WTC11 (cell line): Measurements from ENCODE around the gene PYM1. TPM values are rescaled to one million over a fixed set of nuclear protein-coding genes. Genes with fewer than 3 reads are reported as not detected.

Experiments
- ATAC-seq: fragments of 200-7000 bp; cut with Tn5 transposase; 2 replicates; pipeline ENCODE4 v1.10.0; 2021; ENCODE audit warnings: mild to moderate bottlenecking, moderate library complexity
- CTCF ChIA-PET: fragments of 300-600 bp; sonication (Branson Sonifier 250); formaldehyde crosslinking; loops from one replicate; lab custom pipeline; 2021; ENCODE audit warnings: antibody characterized with exemption; lab: Charles Lee
- POLR2A ChIA-PET: fragments of 350-600 bp; sonication (Branson Sonifier 250); formaldehyde crosslinking; loops from one replicate; lab custom pipeline; 2021; ENCODE audit warnings: antibody characterized with exemption; lab: Charles Lee
- DNase-seq: peaks from one replicate; pipeline ENCODE4 v3.0.0; 2021; ENCODE audit warnings: low spot score
- H3K27ac Mint-ChIP-seq: 2 replicates; pipeline ENCODE4 v1.8.0; 2021; ENCODE audit warnings: mixed read lengths
- H3K27me3 Mint-ChIP-seq: 2 replicates; pipeline ENCODE4 v1.8.0; 2021; ENCODE audit warnings: low read depth, mild to moderate bottlenecking, moderate library complexity, mixed read lengths
- H3K36me3 Mint-ChIP-seq: 2 replicates; pipeline ENCODE4 v1.8.0; 2021; ENCODE audit warnings: mixed read lengths
- H3K4me1 Mint-ChIP-seq: 2 replicates; pipeline ENCODE4 v1.8.0; 2022; ENCODE audit warnings: mixed read lengths
- H3K4me3 Mint-ChIP-seq: 2 replicates; pipeline ENCODE4 v1.8.0; 2021; ENCODE audit warnings: mild to moderate bottlenecking, moderate library complexity, mixed read lengths
- H3K9me3 Mint-ChIP-seq: 2 replicates; pipeline ENCODE4 v1.8.0; 2021; ENCODE audit warnings: mixed read lengths
- ATF6 ChIP-seq: sonication (generic); formaldehyde crosslinking; IDR thresholded peaks from 2 replicates; pipeline ENCODE4 v1.8.1; 2023; ENCODE audit warnings: mild to moderate bottlenecking, missing genetic modification reagents
- FOXJ3 ChIP-seq: sonication (generic); formaldehyde crosslinking; IDR thresholded peaks from 2 replicates; pipeline ENCODE4 v1.9.0; 2021; ENCODE audit warnings: missing genetic modification reagents, mild to moderate bottlenecking, borderline replicate concordance
- GTF2I ChIP-seq: fragments of 250-450 bp; sonication (Bioruptor Pico); conservative IDR thresholded peaks from 2 replicates; pipeline ENCODE4 v1.4.0; 2021; ENCODE audit warnings: mild to moderate bottlenecking
- JAZF1 ChIP-seq: fragments of 250-450 bp; sonication (Bioruptor Pico); IDR thresholded peaks from 2 replicates; pipeline ENCODE4 v1.9.0; 2021; ENCODE audit warnings: moderate library complexity, mild to moderate bottlenecking, inconsistent platforms
- JUN ChIP-seq: sonication (generic); formaldehyde crosslinking; IDR thresholded peaks from 2 replicates; pipeline ENCODE4 v1.8.0; 2023; ENCODE audit warnings: mild to moderate bottlenecking, missing genetic modification reagents
- KAT7 ChIP-seq: sonication (generic); formaldehyde crosslinking; IDR thresholded peaks from 2 replicates; pipeline ENCODE4 v1.8.1; 2023; ENCODE audit warnings: missing genetic modification reagents, mild to moderate bottlenecking, borderline replicate concordance
- MXD4 ChIP-seq: fragments of 250-450 bp; sonication (Bioruptor Pico); IDR thresholded peaks from 2 replicates; pipeline ENCODE4 v1.8.0; 2021; ENCODE audit warnings: mild to moderate bottlenecking, moderate library complexity, borderline replicate concordance
- NR3C1 ChIP-seq: sonication (generic); formaldehyde crosslinking; conservative IDR thresholded peaks from 2 replicates; pipeline ENCODE4 v1.8.1; 2023; ENCODE audit warnings: low read depth, mild to moderate bottlenecking, missing genetic modification reagents
- PRRX2 ChIP-seq: fragments of 250-450 bp; sonication (Bioruptor Pico); IDR thresholded peaks from 2 replicates; pipeline ENCODE4 v1.8.0; 2021; ENCODE audit warnings: mild to moderate bottlenecking
- RELA ChIP-seq: sonication (generic); formaldehyde crosslinking; IDR thresholded peaks from 2 replicates; pipeline ENCODE4 v1.8.1; 2022; ENCODE audit warnings: missing genetic modification reagents, mild to moderate bottlenecking, borderline replicate concordance
- RORB ChIP-seq: fragments of 250-450 bp; sonication (Bioruptor Pico); IDR thresholded peaks from 2 replicates; pipeline ENCODE4 v1.9.0; 2021; ENCODE audit warnings: mild to moderate bottlenecking
- TEAD1 ChIP-seq: sonication (generic); formaldehyde crosslinking; IDR thresholded peaks from 2 replicates; pipeline ENCODE4 v1.8.0; 2022; ENCODE audit warnings: mild to moderate bottlenecking, missing genetic modification reagents
- USF1 ChIP-seq: sonication (generic); formaldehyde crosslinking; IDR thresholded peaks from 2 replicates; pipeline ENCODE4 v1.8.0; 2022; ENCODE audit warnings: mild to moderate bottlenecking, missing genetic modification reagents
- ZBTB43 ChIP-seq: sonication (generic); formaldehyde crosslinking; IDR thresholded peaks from 2 replicates; pipeline ENCODE4 v1.8.1; 2023; ENCODE audit warnings: mild to moderate bottlenecking, missing genetic modification reagents
- ZNF232 ChIP-seq: sonication (generic); formaldehyde crosslinking; IDR thresholded peaks from 2 replicates; pipeline ENCODE4 v1.8.0; 2022; ENCODE audit warnings: mild to moderate bottlenecking, missing genetic modification reagents
- ZNF396 ChIP-seq: fragments of 250-450 bp; sonication (Bioruptor Pico); IDR thresholded peaks from 2 replicates; pipeline ENCODE4 v1.8.0; 2021; ENCODE audit warnings: mild to moderate bottlenecking, moderate library complexity, borderline replicate concordance
- ZNF416 ChIP-seq: fragments of 250-450 bp; sonication (Bioruptor Pico); IDR thresholded peaks from 2 replicates; pipeline ENCODE4 v1.9.0; 2021; ENCODE audit warnings: mild to moderate bottlenecking, inconsistent platforms
- total RNA-seq: library from RNA; stranded (reverse); gene quantifications from 3 replicates; pipeline ENCODE4 v1.2.3, GENCODE V29; 2021
- TF ChIP-seq, protein P1 (sequence below): sonication (generic); formaldehyde crosslinking; IDR thresholded peaks from 2 replicates; pipeline ENCODE4 v1.8.1; 2023; ENCODE audit warnings: mild to moderate bottlenecking, missing genetic modification reagents, borderline replicate concordance
- TF ChIP-seq, protein P2 (sequence below): sonication (generic); formaldehyde crosslinking; IDR thresholded peaks from 2 replicates; pipeline ENCODE4 v1.8.1; 2022; ENCODE audit warnings: low read depth, missing genetic modification reagents, borderline replicate concordance

The PYM1 gene
- total RNA-seq, 1 experiment from 2014 or later: 55.5 TPM

DNA sequence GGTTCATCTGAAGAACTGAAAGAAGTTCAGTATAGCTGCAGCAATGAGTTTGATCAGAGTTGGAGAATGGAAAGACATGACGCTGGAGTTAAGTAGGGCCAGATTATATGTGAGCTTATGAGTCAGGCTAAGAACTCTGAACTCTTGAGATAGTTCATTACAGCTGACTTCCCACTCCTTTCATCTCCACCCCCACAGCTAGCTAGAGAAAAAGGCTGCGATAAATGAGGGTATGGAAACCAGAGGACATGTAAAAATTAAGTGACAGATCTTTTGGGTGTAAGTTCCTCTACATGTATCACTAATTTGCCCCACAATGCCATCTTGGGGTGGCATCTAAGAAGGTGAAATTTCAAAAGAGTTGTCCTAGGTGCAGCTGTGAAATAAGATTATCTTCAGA is 28.6 kb downstream of the PYM1 start:
- DNase-seq (no peak), ATAC-seq (no peak)
- Mint-ChIP-seq H3K36me3 (peaks cover 21% of the 10 kb centered on the region), H3K27ac (peak overlapping the region; percentile 5; the same call in 1 of the 2 replicates), H3K4me1 (no peaks in the 10 kb centered on the region), H3K4me3 (no peak overlapping the region), H3K9me3 (no peaks in the 10 kb centered on the region)
- TF ChIP-seq ZBTB43 (CRISPR knock-in tag) (no peak), NR3C1 (no peak), ZNF416 (no peak), JUN (CRISPR knock-in tag) (no peak), PRRX2 (CRISPR knock-in tag) (no peak), ZNF396 (CRISPR knock-in tag) (no peak), KAT7 (CRISPR knock-in tag) (no peak), TEAD1 (CRISPR knock-in tag) (no peak), ZNF232 (no peak), ATF6 (CRISPR knock-in tag) (no peak), JAZF1 (CRISPR knock-in tag) (no peak)
- TF ChIP-seq, protein P1, sequence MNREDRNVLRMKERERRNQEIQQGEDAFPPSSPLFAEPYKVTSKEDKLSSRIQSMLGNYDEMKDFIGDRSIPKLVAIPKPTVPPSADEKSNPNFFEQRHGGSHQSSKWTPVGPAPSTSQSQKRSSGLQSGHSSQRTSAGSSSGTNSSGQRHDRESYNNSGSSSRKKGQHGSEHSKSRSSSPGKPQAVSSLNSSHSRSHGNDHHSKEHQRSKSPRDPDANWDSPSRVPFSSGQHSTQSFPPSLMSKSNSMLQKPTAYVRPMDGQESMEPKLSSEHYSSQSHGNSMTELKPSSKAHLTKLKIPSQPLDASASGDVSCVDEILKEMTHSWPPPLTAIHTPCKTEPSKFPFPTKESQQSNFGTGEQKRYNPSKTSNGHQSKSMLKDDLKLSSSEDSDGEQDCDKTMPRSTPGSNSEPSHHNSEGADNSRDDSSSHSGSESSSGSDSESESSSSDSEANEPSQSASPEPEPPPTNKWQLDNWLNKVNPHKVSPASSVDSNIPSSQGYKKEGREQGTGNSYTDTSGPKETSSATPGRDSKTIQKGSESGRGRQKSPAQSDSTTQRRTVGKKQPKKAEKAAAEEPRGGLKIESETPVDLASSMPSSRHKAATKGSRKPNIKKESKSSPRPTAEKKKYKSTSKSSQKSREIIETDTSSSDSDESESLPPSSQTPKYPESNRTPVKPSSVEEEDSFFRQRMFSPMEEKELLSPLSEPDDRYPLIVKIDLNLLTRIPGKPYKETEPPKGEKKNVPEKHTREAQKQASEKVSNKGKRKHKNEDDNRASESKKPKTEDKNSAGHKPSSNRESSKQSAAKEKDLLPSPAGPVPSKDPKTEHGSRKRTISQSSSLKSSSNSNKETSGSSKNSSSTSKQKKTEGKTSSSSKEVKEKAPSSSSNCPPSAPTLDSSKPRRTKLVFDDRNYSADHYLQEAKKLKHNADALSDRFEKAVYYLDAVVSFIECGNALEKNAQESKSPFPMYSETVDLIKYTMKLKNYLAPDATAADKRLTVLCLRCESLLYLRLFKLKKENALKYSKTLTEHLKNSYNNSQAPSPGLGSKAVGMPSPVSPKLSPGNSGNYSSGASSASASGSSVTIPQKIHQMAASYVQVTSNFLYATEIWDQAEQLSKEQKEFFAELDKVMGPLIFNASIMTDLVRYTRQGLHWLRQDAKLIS (CRISPR knock-in tag): no peak
- TF ChIP-seq, protein P2, sequence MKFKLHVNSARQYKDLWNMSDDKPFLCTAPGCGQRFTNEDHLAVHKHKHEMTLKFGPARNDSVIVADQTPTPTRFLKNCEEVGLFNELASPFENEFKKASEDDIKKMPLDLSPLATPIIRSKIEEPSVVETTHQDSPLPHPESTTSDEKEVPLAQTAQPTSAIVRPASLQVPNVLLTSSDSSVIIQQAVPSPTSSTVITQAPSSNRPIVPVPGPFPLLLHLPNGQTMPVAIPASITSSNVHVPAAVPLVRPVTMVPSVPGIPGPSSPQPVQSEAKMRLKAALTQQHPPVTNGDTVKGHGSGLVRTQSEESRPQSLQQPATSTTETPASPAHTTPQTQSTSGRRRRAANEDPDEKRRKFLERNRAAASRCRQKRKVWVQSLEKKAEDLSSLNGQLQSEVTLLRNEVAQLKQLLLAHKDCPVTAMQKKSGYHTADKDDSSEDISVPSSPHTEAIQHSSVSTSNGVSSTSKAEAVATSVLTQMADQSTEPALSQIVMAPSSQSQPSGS (CRISPR knock-in tag): no peak
- TF ChIP-seq, all 79 proteins: peak for 0
- CTCF ChIA-PET: interaction anchor here (0.9 kb wide), 1 partner anchor 27 kb away, joined by 3 read pairs; no protein-coding TSS in a partner anchor
- POLR2A ChIA-PET: no interaction called here
- no peaks in the 10 kb centered on the region for H3K27me3 Mint-ChIP-seq

DNA sequence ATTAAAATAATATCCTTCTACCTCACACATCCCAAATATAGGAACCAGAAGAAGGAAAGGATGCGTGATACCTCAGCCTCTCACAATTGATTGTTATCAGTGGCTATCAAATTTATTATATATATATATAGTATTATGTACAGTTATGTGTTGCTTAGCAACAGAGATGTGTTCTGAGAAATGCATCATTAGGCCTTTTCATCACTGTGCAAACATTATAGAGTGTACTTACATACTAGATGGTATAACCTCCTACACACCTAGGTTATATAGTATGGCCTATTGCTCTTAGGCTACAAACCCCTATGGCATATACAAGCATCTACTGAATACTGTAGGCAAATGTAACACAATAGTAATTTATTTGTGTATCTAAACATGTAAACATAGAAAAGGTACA is 34.0 kb downstream of the PYM1 start:
- Mint-ChIP-seq H3K4me3 (no peak overlapping the region), H3K9me3 (peaks cover 16% of the 10 kb centered on the region), H3K36me3 (no peaks in the 10 kb centered on the region), H3K4me1 (no peaks in the 10 kb centered on the region), H3K27ac (no peak overlapping the region), H3K27me3 (no peaks in the 10 kb centered on the region; the same call in 1 of the 2 replicates)
- ATAC-seq: no peak
- DNase-seq: no peak
- no peak for TF ChIP-seq ZNF416
- TF ChIP-seq RELA: no peak
- no peak for TF ChIP-seq USF1 (CRISPR knock-in tag)
- TF ChIP-seq RORB (CRISPR knock-in tag): no peak
- no peak for TF ChIP-seq MXD4 (CRISPR knock-in tag)
- no peak for TF ChIP-seq GTF2I (CRISPR knock-in tag)
- TF ChIP-seq FOXJ3 (CRISPR knock-in tag): no peak
- TF ChIP-seq ZNF232: no peak
- CTCF ChIA-PET: interaction anchor here (0.6 kb wide), 1 partner anchor 48 kb away, joined by 4 read pairs; no protein-coding TSS in a partner anchor
- POLR2A ChIA-PET: no interaction called here
